Cardiac fibroblast (primary cell): ENCODE measurements around the gene GPR37.

Experiments used
- DNase-seq, 2 donors: peaks; one replicate each; pipeline versions ENCODE4 v3.0.0 to v3.0.0-alpha.2; 2010; ENCODE audit warnings: low read depth in 2 of 2
- H3K4me3 ChIP-seq, 2 donors: replicated peaks in 1 of 2; 1 replicate in 1 of 2; 2 replicates in 1 of 2; pipeline ENCODE4 v1.5.1; 2011; ENCODE audit warnings: low read depth in 2 of 2, low read length in 2 of 2, mild to moderate bottlenecking in 2 of 2, moderate library complexity in 1 of 2
- CTCF ChIP-seq: IDR thresholded peaks from one replicate; pipeline ENCODE4 v1.5.1; 2011; ENCODE audit warnings: low read depth, mild to moderate bottlenecking, low read length, inconsistent platforms

The GPR37 gene

DNA sequence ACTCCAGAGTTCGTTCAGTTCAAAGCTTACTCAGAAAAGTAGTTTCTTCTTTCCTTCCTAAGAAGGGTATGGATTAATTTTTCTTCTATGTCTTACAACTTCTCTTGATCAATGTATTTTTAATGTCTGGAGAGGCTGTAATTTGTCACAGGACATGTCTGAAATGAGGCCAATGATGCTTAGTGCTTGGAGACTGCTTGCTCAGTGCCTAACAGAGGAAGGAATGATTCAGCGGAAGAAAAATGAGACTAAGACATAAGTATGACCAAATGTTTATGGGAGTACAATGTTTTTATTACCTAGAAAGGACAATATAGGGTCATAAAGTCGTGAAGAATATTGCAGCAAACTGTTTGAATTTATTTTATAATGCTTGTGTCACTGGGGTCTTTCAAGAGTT is 43.3 kb downstream of the GPR37 start:
- TF ChIP-seq CTCF, result no peak
- no peak overlapping the region for H3K4me3 ChIP-seq
- peak in 1 of 2 donors; percentile 11 for DNase-seq

GRCh38 chr7:124720195-124720594 is 45.4 kb downstream of the GPR37 start:
- no peak for TF ChIP-seq CTCF
- H3K4me3 ChIP-seq, result no peak overlapping the region
- no peak for DNase-seq

GRCh38 chr7:124718032-124718766 is 47.4 kb downstream of the GPR37 start:
- no peak overlapping the region for H3K4me3 ChIP-seq
- no peak for DNase-seq
- TF ChIP-seq CTCF, result no peak

GRCh38 chr7:124716894-124717293 is 48.7 kb downstream of the GPR37 start:
- no peak for DNase-seq
- TF ChIP-seq CTCF, result no peak

DNA sequence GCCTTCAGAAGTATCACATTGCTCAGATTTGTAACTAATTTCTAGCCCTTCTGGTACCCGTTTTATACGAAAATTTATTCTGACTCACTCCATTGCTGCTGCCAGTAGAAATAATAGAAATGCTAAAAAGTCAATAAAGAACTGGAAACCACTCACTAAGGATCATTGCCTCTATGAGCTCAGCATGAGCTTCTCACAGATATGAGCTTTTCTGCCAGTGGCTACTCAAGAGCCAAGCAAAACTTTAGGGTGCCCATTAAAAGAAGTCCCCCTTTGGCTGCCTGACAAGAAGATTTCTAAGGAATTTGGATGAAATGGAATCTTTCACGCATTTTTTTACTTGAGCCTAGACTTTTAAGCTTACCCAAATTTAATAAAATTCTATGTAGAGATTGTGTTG is 52.5 kb downstream of the GPR37 start:
- no peak for TF ChIP-seq CTCF
- H3K4me3 ChIP-seq, result no peak overlapping the region
- DNase-seq, result no peak

More at GRCh38 chr7:124716894-124717293, 48.7 kb downstream of the GPR37 start:
- H3K4me3 ChIP-seq, result no peak overlapping the region

DNA sequence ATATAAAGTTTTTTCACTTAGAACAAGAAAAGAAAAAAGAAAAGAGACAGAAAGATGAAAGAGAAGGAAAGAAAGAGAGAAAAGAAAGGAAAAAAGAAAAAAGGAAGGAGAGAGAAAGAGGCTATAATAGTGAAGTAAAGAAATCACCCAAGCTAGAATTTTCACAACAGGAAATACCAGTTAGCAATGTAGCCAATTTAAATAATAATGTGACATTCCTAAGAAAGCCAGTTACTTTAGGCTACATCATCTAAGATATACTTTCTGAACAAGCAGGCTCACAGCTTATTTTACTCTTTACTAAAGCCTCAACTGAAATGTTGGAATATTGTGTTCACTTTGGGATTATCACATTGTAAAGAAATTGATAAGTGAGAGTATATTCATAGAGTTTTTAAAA is 53.6 kb downstream of the GPR37 start:
- DNase-seq, result no peak
- H3K4me3 ChIP-seq, result no peak overlapping the region
- TF ChIP-seq CTCF, result no peak

DNA sequence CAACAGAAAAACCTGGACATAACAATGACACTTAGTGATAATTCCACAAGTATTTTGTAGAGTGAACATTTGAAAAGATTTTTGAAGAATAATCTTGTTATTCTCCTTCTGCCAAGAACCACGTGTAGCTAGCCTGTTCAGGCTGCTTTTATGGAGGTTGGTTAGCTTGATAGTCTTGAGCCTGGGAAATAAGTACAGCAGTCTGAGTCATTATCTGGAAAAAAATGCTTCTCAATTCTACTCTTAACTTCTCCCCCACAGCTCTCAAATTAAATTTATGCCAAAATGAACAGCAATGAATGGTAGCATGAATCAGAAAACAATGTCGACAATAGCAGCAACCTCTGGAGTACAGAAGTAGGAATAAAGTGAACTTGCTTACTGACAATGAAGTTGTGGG is 63.2 kb downstream of the GPR37 start:
- H3K4me3 ChIP-seq, result no peak overlapping the region
- no peak for TF ChIP-seq CTCF
- no peak for DNase-seq
